PC-9 (cell line): ENCODE measurements around the gene RPP40.

ENCODE experiments used
- CTCF ChIP-seq: fragments of 200-600 bp; sonication (generic); conservative IDR thresholded peaks from 2 replicates; pipeline ENCODE4 v1.6.1; 2017; ENCODE audit warnings: mixed run types, antibody characterized with exemption, mild to moderate bottlenecking, moderate library complexity
- EZH2 ChIP-seq: fragments of 200-600 bp; sonication (generic); IDR thresholded peaks from 2 replicates; pipeline ENCODE4 v1.8.0; 2017; ENCODE audit warnings: antibody characterized with exemption, low read depth

- TF ChIP-seq CTCF: no peak
- TF ChIP-seq EZH2: no peak
These were observed 57.3 kb downstream of the RPP40 start for GRCh38 chr6:4946521-4946920.
